Panc1 (cell line): ENCODE results near the gene E2F3.

Experiments
- CTCF ChIP-seq: fragments of 450-650 bp; IDR thresholded peaks from 2 replicates; pipeline ENCODE4 v1.5.1; 2017; ENCODE audit warnings: mild to moderate bottlenecking
- POLR2AphosphoS5 ChIP-seq: IDR thresholded peaks from 2 replicates; pipeline ENCODE4 v1.6.1; 2012; ENCODE audit warnings: mild to moderate bottlenecking, low read depth, low read length, moderate library complexity
- REST ChIP-seq, 2 experiments: IDR thresholded peaks; 2 replicates each; pipeline ENCODE4 v1.6.1; 2011 to 2012; ENCODE audit warnings: low read depth in 2 of 2, control low read depth in 1 of 2, low read length in 1 of 2, mild to moderate bottlenecking in 1 of 2, moderate library complexity in 1 of 2; ENCODE audit not compliant: insufficient read depth in 1 of 2
- SIN3A ChIP-seq: IDR thresholded peaks from 2 replicates; pipeline ENCODE4 v1.6.1; 2012; ENCODE audit warnings: low read depth, mild to moderate bottlenecking, low read length, moderate library complexity, borderline replicate concordance; ENCODE audit not compliant: insufficient read depth

GRCh38 chr6:20403766-20404640 is 2.3 kb downstream of the E2F3 start:
- TF ChIP-seq CTCF (no peak), SIN3A (no peak), POLR2AphosphoS5 (no peak; the same call in 1 of the 2 replicates), REST (IDR thresholded peaks at IDR 0.05; ENCODE audit: insufficient read depth in 1 of 2, low read depth in 2 of 2, low read length in 1 of 2) (no peak)
